ENCODE results near the gene RAB20.
"Not testable (repeated sequence)": the region's sequence is repeated elsewhere in the genome, so short reads cannot be mapped to it uniquely, and the experiment has no call there.

Gene RAB20

DNA sequence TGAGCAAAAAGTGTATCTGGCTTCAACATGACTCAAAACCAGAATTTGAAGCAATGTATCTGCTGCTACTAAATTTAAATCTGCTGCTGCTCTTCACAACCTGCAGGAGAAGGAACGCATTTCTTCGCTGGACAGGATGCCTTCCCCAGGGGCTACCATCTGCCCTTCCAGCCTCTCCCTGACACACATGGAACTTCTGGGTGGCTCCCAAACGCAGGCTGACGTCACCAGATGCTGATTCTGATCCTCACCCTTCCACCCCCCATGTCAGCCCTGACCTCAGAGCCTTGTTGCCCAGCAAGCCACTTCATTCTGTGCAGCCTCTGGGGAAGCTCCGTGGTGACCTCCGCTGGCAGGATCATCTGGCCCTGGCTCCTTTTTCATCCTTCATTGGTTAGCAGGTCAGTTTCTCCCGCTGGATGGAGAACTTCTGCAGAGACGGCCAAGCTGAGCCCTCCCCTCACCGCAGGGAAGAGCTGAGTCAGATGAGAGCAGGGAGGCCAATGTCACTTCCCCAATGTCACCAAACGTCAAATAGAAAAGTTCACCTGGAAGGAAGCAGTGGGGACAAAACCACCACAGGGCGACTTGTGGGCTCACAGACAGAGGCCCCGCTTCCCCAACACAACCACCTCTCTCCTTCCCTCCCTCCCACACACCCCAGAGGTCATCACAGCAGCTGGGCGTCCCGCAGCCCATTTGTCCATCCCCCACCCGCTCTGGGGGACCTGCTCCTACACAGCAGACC lies 14.0 kb upstream of the RAB20 start:
- DNase-seq (ENCODE audit: low read depth in 2 of 3, low spot score in 2 of 3), result no peak

DNA sequence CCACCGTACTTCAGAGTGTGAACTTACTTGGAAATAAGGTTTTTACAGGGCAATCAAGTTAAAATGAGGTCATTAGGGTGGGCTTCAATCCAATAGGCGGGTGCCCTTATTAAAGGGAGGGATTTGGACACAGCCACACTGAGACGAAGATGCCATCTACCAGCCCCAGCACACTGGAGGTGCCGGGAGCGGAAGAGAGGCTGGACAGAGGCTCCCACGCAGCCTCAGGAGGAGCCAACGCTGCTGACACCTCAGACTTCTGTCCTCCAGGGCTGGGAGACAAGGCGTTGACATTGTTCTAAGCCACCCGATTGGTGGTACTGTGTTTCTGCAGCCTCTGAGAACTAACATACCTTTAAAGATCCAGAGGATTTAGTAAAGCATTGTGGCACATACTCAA lies 12.6 kb upstream of the RAB20 start:
- no peak for DNase-seq (ENCODE audit: low read depth in 2 of 3, low spot score in 2 of 3)

DNA sequence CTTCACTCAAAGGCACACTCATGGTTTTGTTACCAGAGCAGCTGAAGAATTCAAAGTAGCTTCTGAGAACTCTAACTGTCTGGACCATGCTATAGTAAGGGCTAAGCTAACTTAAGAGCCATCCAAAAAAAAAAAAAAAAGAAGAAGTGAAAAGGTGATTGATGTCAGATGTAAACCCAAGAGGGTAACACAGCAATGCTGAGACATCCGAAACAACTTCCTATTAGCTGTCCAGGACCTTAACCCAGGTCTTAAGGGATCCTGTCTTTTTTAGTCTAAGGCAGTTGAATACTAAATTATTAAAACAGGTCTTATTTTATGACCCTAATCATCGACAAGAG lies 11.2 kb upstream of the RAB20 start:
- no peak for DNase-seq (ENCODE audit: low read depth in 2 of 3, low spot score in 2 of 3)

DNA sequence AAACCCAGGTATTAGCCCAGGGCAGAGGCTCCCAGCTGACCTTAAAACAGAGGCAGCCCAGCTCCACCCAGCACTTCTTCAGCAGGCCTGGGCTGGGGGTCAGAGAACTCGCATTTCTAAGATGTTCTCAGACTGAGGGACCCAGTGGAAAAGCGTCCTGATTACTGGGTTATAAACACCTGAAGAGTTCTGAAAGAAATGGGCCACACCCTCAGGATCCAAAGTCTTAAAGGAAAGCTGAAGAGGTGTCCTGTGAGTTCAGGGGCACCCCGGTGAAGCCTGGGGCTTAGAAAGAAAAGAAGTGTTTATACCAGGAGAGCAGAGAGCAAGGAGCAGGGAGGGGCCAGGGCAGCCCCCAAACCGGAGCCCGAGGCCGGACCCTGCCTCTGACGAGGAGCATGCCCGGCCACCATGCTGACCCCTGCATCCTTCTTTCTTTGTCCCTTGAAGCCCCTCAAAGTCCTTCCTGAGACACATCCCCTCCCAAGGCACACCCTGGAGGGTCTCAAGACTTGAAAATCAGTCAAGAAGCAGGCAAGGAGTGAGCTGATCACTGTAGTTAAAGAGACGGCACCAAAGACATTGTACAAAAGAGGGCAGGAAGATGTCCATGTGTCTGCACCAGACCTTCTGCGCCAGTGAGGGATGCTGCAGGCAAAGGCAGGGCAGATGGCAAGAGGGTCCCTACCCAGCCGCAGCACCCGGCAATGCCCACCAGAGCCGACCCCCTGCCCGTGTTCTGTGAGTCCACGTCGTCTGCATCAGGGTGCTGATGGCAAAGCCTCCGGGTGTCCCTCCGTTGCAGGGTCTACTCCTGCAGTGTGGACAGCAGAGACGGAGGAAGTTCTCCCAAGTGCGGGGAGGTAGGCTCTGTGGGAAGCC lies 10.6 kb upstream of the RAB20 start:
- DNase-seq (ENCODE audit: low read depth in 2 of 3, low spot score in 2 of 3), result no peak

DNA sequence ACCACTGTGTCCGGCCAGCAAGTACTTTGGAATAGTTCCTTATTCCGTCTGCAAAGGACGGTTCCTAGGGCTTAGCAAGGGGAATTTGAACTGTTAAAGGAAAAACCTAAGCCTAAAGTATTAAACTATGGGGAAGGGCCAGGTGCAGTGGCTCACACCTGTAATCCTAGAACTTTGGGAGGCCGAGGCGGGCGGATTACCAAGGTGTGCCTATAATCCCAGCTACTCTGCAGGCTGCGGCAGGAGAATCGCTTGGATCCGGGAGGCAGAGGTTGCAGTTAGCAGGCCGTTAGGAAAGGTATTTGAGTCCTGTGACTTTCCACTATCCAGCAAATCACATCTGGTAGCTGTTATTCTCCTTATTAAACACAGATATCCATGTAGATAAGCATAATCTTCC lies 9.4 kb upstream of the RAB20 start:
- DNase-seq (ENCODE audit: low read depth in 2 of 3, low spot score in 2 of 3), result no peak

DNA sequence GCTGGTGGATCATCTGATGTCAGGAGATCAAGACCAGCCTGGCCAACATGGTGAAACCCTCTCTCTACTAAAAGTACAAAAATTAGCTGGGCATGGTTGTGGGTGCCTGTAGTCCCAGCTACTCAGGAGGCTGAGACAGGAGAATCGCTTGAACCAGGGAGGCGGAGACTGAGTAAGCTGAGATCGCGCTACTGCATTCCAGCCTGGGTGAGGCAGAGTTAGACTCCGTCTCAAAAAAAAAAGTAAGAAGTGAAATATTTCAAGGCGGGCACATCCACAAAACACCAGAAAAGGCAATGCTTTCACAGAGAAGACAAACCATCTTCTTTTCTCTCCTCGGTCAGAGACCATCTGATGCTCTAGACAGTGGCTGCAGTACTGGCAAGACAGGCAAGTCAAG lies 8.4 kb upstream of the RAB20 start:
- DNase-seq (ENCODE audit: low read depth in 2 of 3, low spot score in 2 of 3), result not testable (repeated sequence)

DNA sequence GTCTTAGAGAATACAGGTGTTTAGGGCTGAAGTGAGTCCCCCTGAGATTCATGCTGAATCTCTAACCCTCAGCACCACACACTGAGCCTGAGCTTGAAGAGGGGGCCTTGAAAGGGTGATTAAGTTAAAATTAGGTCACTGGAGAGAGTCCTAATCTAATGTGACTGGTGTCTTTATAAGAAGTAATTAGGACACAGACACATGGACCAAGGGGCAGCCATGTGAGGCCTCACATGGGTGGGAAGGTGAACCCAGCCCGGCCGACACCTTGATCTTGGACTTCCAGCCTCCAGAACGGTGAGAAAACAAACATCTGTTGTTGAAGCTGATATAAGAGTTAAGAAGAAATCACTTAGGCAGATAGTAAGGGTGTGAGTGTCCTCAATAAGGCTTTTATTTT lies 7.1 kb upstream of the RAB20 start:
- no peak for DNase-seq (ENCODE audit: low read depth in 2 of 3, low spot score in 2 of 3)

DNA sequence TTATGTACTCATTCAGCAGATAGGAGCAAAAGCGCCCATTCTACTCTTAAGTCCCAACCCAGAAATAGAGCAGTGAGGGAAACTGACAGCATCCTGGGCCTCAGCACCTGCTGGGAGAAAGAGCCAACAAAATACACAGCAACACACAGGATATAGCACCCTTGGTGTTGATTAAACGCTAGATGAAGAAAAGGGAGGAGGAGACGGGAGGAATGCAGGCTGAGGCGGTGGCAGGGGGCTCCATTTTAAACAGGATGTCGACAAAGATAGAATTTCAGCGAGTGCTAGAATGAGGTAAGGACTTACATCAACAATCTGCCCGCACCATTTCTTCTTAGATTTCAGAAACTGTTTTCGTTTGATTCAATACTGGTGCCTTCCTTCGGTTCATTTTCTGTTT lies 4.6 kb upstream of the RAB20 start:
- no peak for DNase-seq (ENCODE audit: low read depth in 2 of 3, low spot score in 2 of 3)

DNA sequence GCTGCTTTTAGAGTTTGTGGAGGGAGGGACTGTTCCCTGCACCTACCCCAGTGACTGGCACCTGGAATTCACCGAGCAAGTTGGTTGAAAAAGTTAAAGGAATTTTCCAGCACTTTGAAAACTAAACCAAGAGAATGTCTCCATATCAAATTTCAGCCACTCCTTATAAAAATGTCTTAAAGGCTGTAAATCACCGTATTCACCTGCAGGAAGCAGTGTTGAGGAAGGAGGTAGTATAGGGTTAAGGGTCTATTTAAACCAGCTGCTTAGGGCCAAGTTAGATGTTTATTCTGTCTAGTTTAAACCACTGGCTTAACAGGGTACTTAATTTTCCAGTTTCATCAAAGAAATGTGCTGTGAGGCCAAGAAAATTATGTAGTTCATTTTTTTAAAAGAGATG lies 3.8 kb upstream of the RAB20 start:
- no peak for DNase-seq (ENCODE audit: low read depth in 2 of 3, low spot score in 2 of 3)

DNA sequence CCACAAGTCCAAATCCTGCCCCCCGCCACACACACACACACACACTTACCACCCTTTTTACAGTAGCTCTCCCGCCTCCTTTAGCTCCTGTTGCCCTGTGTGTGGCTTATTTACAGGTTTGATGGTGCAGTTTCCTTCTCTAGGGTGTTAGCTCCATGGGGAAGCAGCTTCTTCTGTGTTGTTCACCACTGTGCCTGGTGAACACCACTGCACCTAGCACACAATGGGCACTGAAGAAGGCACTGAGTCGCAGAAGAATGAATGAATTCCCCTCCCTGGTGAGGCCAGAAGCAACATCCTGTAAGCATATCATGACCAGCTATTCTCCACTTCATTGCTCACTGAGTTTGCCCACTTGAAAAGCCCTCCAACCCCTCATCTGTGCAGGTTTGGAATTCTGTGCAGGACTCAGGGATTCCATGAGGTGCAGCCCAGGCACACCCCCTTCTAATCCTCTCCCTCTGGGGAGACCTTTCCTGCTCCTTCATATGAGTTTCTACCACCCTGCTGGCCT lies 3.0 kb upstream of the RAB20 start:
- no peak for DNase-seq (ENCODE audit: low read depth in 2 of 3, low spot score in 2 of 3)

DNA sequence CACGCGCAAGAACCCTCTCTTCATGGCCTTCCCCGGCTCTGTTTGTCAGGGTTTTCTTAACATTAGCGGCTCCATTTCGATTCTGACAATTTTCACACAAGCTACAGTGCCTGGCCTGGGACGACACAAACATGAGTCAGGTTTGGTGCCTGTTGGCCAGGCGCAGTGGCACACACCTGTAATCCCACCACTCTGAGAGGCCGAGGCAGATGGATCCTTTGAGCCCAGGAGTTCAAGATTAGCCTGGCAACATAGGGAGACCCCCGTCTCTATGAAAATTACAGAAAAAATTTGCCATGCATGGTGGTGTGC lies 1.9 kb upstream of the RAB20 start:
- DNase-seq (ENCODE audit: low read depth in 2 of 3, low spot score in 2 of 3), result no peak

DNA sequence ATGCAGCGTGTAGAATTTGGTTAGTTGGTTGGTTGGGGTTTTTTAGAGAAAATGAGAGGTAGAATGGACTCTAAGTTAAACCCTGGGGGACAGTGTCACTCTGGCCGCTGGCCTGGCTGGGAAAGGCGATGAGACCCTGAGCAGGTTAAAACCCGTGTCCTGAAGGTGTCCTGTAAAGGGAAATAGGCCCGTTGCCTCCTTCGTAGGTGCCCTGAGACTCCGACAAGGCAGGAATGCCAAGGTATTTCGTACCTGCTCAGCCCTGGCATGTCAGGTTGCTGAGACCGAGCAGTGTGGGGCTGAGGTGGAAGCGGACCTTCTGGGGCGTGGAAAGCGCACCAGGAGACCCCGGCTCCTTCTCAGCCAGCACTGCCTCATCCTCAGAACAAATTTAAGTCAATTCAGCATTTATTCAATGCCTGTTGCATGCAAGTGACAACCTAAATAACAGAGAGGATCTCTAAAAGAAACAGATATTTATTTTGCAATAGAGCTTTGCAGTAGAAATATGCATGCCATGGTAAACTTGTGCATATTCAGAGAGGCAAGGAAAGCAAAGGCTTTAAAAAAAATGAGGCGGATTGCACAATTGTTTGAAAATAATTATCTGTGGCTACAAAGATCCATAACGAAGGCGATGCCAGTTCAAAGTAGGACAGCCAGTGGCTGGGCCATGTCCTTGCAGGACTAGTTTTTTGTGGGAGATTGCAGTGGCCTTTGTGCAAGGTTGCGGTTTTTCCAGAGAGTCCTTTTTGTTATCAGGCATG lies 1.4 kb upstream of the RAB20 start:
- no peak for DNase-seq (ENCODE audit: low read depth in 2 of 3, low spot score in 2 of 3)

DNA sequence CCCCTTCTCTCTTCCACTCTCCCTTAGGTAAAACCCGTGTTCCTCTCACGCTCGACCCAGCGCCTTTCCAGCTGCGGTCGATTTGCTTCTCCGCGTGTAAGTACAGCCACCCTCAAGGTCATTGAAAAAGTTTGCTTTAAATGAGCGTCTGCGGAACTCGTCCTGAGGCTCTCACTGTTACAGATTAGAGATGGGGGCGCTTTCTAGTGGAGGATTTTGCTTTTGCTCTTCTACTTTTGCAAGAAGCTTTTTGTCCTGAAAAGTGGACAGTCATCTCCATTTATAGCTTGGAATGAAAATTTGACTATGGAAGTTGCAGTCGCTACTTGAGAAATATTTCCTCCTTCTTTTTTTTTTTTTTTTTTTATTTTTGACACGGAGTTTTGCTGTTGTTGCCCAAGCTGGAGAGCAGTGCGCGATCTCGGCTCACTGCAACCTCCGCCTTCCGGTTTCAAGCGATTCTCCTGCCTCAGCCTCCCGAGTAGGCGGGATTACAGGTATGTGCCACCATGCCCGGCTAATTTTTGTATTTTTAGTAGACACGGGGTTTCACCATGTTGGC lies 595 bp upstream of the RAB20 start:
- no peak for DNase-seq (ENCODE audit: low read depth in 2 of 3, low spot score in 2 of 3)

DNA sequence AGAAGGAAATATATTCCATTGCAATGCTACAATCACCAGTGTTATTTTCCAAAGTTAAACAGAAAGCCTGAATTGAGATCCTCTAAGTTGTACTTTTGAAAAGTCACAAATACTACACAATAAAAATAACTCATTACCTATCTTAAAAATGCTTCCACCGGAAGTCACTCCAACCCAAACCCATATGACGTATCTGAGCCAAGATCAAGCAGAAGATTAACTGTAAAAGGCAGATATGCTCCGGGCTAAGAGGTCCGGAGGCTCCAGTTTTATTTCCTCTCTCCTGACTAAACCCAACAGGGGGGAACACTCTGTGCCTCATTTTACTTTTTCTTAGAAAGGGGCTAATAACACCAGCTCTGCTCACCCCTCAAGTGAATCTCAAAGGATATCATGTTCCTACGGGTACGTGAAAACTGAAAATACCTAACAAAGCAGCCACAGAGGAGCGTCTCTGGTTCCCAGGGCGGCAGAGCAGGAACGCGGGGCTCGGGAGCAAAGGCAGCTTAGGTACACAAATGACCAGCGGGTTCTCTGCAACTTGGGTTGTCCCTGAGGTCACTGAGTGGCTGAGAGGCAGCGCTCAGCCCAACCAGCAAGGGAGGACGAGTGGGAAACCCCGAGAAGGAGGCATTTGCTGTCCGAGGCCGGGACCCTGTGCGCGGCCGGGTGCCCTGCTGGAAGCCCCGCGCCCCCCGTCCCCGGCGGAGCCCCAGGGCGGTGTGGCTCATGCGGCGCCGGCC lies 750 bp downstream of the RAB20 start:
- DNase-seq (ENCODE audit: low read depth in 2 of 3, low spot score in 2 of 3), result no peak

DNA sequence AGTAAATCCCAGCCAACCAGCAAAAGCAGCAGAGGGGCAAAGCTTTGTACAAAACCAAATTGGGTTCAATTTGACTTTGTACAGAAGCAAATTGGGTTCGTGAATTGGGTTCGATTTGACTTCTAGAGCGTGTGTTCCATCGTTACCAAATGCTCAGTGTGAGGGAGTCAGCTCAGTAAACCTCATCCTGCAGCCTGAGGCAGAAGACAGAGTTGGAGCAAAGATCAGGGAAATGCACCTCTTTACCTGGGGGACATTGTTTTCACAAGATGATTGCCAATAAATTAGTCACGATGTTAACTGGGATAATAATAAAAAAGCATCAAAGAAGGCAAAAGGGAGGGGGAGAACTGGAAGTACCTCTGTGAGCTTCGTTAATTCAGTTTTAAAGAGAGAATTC lies 1.5 kb downstream of the RAB20 start:
- DNase-seq (ENCODE audit: low read depth in 2 of 3, low spot score in 2 of 3), result no peak

DNA sequence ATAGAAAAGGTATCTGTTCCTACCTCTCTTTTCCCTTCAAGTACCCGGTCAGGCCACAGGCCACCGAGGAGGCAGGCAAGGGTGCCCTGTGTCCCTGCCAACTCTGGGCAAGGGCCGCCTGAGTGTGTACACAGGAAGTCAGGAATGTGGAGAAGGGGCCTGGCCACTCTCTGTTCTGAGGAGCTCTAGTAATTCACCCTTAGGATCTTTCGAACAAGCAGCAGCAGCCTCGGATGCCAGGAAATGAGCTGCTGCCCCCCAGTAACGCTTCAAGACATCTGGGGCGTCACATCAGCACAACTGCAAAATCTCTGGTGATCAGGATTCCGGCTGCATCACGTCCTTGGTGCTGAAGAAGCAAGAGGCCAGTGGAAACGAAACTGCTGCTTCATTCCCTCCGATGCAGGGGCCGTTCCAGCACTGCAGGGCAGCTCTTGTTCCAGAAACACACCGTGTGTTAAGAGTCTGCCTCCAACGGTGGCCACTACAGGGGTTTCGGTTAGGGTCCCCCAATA lies 2.0 kb downstream of the RAB20 start:
- no peak for DNase-seq (ENCODE audit: low read depth in 2 of 3, low spot score in 2 of 3)

DNA sequence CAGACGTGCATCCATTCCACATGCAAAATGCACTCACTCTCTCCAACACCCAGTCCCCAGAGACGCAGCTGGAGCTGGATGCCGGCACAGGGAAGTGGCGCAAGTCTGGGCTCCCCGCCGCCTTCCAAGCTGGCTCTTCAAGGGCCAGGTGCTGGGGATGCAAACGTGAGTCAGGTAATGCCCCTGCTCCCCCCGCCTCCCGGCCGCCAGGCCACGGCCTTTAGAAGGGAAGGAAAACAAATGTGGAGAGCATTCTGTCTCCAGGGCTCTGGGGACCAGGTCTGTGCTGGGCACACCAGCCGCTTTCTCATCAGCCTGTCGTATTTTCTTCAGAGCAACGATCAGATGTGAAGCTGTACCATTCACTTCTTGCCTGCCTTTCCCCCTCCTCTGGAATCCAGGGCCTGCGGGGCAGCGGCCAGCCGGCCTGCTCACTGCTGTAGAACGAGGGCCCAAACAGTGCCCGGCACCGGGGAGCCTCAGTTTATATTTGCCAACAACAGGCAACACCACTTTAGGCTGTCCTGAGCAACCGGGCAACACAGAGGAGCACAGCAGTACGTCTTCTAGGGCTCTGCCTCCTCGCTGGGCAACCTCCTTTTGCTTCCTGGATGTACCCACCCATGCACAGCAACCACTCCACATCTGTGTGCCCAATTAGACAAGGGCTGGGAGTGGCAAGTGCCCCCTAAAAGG lies 3.8 kb downstream of the RAB20 start:
- no peak for DNase-seq (ENCODE audit: low read depth in 2 of 3, low spot score in 2 of 3)

DNA sequence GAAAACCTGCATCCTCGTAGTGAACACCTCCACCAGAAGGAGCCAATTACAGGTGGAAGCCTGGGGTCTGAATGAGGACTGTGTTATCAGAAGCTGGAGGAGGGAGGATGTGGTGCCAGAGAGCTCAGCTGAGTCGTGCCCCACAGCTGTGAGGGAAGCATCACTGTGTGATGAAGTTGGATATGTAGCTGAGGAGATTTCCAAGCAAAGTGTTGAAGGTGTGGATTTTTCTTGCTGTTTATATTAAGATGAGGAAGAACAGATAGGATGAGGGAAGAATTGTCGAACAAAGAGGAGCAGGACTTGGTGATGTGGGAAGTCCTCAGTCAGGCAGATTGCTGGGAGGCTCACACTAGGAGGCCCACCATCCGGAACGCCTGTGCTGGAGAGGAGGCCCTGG lies 4.4 kb downstream of the RAB20 start:
- no peak for DNase-seq (ENCODE audit: low read depth in 2 of 3, low spot score in 2 of 3)

DNA sequence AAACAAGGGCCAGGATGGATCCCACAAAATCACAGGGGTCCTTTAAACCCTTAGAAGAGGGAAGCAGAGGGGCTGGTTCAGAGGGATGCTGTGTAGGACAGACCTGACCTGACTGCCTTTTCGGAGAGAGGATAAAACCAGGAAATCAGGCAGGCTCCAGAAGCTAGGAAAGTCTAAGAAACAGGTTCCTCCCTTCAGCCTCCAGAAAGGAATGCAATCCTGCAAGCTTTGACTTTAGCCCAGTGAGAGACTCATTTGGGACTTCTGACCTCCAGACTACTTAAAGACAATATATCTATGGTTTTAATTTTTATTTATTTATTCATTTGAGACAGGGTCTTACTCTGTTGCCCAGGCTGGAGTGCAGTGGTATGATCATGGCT lies 5.3 kb downstream of the RAB20 start:
- DNase-seq (ENCODE audit: low read depth in 2 of 3, low spot score in 2 of 3), result no peak

DNA sequence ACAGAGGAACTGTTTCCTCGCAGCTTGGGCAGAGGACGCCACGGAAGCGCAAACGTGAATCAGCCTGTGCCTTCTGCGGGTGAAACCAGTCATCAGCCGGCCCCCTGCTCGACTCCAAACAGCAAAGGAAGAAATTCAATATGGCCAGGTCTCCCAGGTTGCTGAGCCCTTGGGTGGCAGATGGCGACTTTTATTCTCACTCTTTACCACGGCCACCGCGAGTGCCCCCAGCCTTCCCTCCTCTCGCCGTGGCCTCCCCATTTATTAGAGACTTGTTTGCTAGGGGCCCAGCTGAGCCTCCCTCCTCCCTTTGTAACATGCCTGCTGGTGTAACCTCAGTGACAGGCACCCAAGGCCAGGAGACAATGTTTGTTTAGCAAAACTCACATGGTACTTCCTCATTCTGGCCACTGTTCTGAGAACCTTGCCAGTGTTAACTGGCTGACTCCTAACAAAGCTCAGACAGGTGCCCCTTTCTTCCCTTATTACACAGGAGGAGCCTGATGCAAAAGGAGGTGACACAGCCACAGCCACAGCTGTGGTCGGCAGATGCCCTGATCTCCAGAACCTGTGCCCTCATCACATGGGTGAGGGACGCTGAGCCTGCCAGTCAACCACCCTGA lies 5.8 kb downstream of the RAB20 start:
- DNase-seq (ENCODE audit: low read depth in 2 of 3, low spot score in 2 of 3), result no peak
